Fibroblast of skin of left biceps (primary cell): ENCODE measurements around the gene CA11.
A peak's percentile ranks its signal among the peaks of the same experiment; 100 is the strongest.
"Not testable (repeated sequence)": the region's sequence is repeated elsewhere in the genome, so short reads cannot be mapped to it uniquely, and the experiment has no call there.

ENCODE experiments used
- DNase-seq, 2 experiments: peaks; one replicate each; pipeline ENCODE4 v3.0.0-alpha.2; 2013; ENCODE audit warnings: low read depth in 2 of 2

The CA11 gene

GRCh38 chr19:48646001-48646721 is at the start of gene CA11:
TSS of gene CA11 (minus strand) at chr19:48646187. CDS start at chr19:48645632, 555 bp downstream.
- peak; percentile 35 to 48 for DNase-seq

- not testable (repeated sequence) for DNase-seq
Observed at GRCh38 chr19:48693629-48694028, 47.6 kb upstream of the CA11 start.

- DNase-seq: no peak
Observed at GRCh38 chr19:48689449-48689848, 43.5 kb upstream of the CA11 start.

- no peak for DNase-seq
Observed at GRCh38 chr19:48687776-48688175, 41.8 kb upstream of the CA11 start.

GRCh38 chr19:48686637-48687036 is 40.6 kb upstream of the CA11 start:
- DNase-seq: not testable (repeated sequence)

- no peak for DNase-seq
Observed at GRCh38 chr19:48686088-48686487, 40.1 kb upstream of the CA11 start.

- DNase-seq: no peak
Observed at GRCh38 chr19:48685583-48685982, 39.6 kb upstream of the CA11 start.

GRCh38 chr19:48683349-48683748 is 37.4 kb upstream of the CA11 start:
- DNase-seq: no peak

GRCh38 chr19:48681127-48681470 is 35.1 kb upstream of the CA11 start:
- no peak for DNase-seq

- no peak for DNase-seq
Observed at GRCh38 chr19:48680436-48681126, 34.6 kb upstream of the CA11 start.

GRCh38 chr19:48680006-48680405 is 34.0 kb upstream of the CA11 start:
- not testable (repeated sequence) for DNase-seq

GRCh38 chr19:48678201-48678600 is 32.2 kb upstream of the CA11 start:
- DNase-seq: no peak

GRCh38 chr19:48676887-48677286 is 30.9 kb upstream of the CA11 start:
- DNase-seq: no peak

GRCh38 chr19:48676487-48676886 is 30.5 kb upstream of the CA11 start:
- no peak for DNase-seq

GRCh38 chr19:48674921-48675824 is 29.2 kb upstream of the CA11 start:
- peak; percentile 41 to 44 for DNase-seq

GRCh38 chr19:48674216-48674809 is 28.3 kb upstream of the CA11 start:
- no peak for DNase-seq

GRCh38 chr19:48673436-48674100 is 27.6 kb upstream of the CA11 start:
- no peak for DNase-seq

- no peak for DNase-seq
Observed at GRCh38 chr19:48672994-48673393, 27.0 kb upstream of the CA11 start, which contains the start of gene NTN5. TSS of gene NTN5 (minus strand) at chr19:48673017. CDS start at chr19:48670986, 2,031 bp downstream.

GRCh38 chr19:48671446-48671995 is 25.5 kb upstream of the CA11 start:
- DNase-seq: no peak

- DNase-seq: no peak
Observed at GRCh38 chr19:48670699-48671445, 24.9 kb upstream of the CA11 start.
